ENCODE results near the gene TFIP11.

TFIP11 gene

DNA sequence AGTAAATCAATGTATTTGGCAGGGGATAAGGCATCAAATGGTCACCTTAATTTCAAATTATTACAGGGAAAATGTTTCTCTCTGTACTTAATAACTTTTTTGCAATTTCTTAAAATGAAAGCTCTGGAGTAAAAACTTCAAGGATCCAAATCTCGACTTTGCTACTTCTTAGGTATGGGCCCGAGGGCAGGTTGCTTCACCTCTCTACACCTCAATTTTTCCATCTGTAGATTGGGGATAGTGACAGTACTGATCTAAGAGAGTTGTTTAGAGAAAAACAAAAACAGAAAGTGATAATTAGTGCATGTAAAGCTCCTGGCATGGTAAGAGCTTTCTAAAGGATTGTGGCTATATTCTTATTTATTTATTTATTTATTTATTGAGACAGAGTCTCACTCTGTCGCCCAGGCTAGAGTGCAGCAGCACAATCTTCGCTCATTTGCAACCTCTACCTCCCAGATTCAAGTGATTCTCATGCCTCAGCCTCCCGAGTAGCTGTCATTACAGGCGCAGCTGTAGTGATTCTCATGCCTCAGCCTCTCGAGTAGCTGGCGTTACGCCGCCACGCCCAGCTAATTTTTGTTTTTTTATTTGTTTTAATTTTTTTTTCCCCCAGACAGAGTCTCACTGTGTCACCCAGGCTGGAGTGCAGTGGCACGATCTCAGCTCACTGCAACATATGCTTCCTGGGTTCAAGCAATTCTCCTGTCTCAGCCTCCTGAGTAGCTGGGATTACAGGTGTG, 2.3 kb upstream of the TFIP11 start:
- Histone ChIP-seq H3K9ac (ENCODE audit: low read length) (no peak overlapping the region), H4K8ac (ENCODE audit: low read length) (no peak overlapping the region), H2BK12ac (ENCODE audit: low read length in 2 of 2) (no peak overlapping the region), H4K91ac (ENCODE audit: low read length) (no peak overlapping the region), H3K36me3 (ENCODE audit: control insufficient read depth in 1 of 2, insufficient read depth in 2 of 2, low read depth in 1 of 2, low read length in 2 of 2) (peaks cover 6 to 12% of the 10 kb centered on the region in 2 experiments), H3K4me2 (ENCODE audit: low read length, poor library complexity, severe bottlenecking) (no peak overlapping the region), H3K27me3 (ENCODE audit: control insufficient read depth in 1 of 2, insufficient read depth in 1 of 2, low read length in 2 of 2) (no peaks in the 10 kb centered on the region), H3K4ac (ENCODE audit: low read depth in 1 of 2, low read length in 2 of 2) (no peak overlapping the region), H2BK15ac (ENCODE audit: low read depth, poor library complexity, severe bottlenecking) (no peak overlapping the region), H3K14ac (ENCODE audit: low read length in 2 of 2) (no peak overlapping the region), H3K27ac (ENCODE audit: low read length, poor library complexity, severe bottlenecking) (no peak overlapping the region), H3K4me1 (ENCODE audit: control insufficient read depth, insufficient read depth, low read depth, low read length) (peaks cover 3% of the 10 kb centered on the region), H3K23ac (ENCODE audit: low read length in 2 of 2) (no peak overlapping the region), H2BK5ac (ENCODE audit: low read depth, low read length, poor library complexity, severe bottlenecking) (no peak overlapping the region), H3K9me3 (ENCODE audit: control insufficient read depth, low read length) (no peaks in the 10 kb centered on the region), H3K18ac (ENCODE audit: low read depth in 1 of 2, low read length in 2 of 2) (no peak overlapping the region), H3K79me1 (replicated peaks; ENCODE audit: low read length, poor library complexity, severe bottlenecking) (peaks cover 22% of the 10 kb centered on the region), H2BK120ac (ENCODE audit: low read depth, low read length) (no peak overlapping the region), H2AFZ (ENCODE audit: low read depth, low read length) (no peak overlapping the region), H3K4me3 (ENCODE audit: insufficient read depth in 1 of 2, low read depth in 1 of 2, low read length in 2 of 2) (no peak overlapping the region), H2AK5ac (ENCODE audit: low read length, severe bottlenecking) (no peak overlapping the region)
- DNase-seq, result no peak
- WGBS, result 95% methylated on average over 11 of the region's 12 CpGs

DNA sequence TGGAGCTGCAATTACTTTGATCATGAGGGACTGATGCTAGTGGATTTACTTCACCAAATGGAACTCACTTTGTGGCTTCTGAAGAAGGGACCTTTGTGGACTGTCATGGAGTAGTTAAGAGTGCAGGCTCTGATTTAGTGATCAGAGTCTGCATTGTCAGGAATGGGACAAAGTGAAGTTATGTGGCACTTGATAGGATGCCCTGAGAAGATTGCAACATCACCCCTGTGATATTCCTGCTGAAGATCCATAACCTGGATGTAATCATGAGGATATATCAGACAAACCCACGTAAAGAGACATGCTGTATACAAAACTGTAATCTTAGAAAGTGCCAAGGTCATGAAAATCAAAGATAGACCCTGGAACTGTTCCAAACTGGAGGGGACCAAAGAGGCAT, 1.6 kb upstream of the TFIP11 start:
- Histone ChIP-seq H3K27me3 (ENCODE audit: control insufficient read depth in 1 of 2, insufficient read depth in 1 of 2, low read length in 2 of 2) (no peaks in the 10 kb centered on the region), H3K9me3 (ENCODE audit: control insufficient read depth, low read length) (no peaks in the 10 kb centered on the region), H2BK120ac (ENCODE audit: low read depth, low read length) (no peak overlapping the region), H4K91ac (ENCODE audit: low read length) (no peak overlapping the region), H3K36me3 (ENCODE audit: control insufficient read depth in 1 of 2, insufficient read depth in 2 of 2, low read depth in 1 of 2, low read length in 2 of 2) (peaks cover 12 to 20% of the 10 kb centered on the region in 2 experiments), H3K23ac (ENCODE audit: low read length in 2 of 2) (no peak overlapping the region), H3K4me1 (ENCODE audit: control insufficient read depth, insufficient read depth, low read depth, low read length) (peaks cover 3% of the 10 kb centered on the region), H2BK12ac (ENCODE audit: low read length in 2 of 2) (no peak overlapping the region), H3K9ac (ENCODE audit: low read length) (peak overlapping the region; percentile 92), H2BK15ac (ENCODE audit: low read depth, poor library complexity, severe bottlenecking) (no peak overlapping the region), H2AFZ (ENCODE audit: low read depth, low read length) (no peak overlapping the region), H3K18ac (ENCODE audit: low read depth in 1 of 2, low read length in 2 of 2) (no peak overlapping the region), H3K4me2 (ENCODE audit: low read length, poor library complexity, severe bottlenecking) (no peak overlapping the region), H3K27ac (ENCODE audit: low read length, poor library complexity, severe bottlenecking) (no peak overlapping the region), H2BK5ac (ENCODE audit: low read depth, low read length, poor library complexity, severe bottlenecking) (no peak overlapping the region), H3K4me3 (ENCODE audit: insufficient read depth in 1 of 2, low read depth in 1 of 2, low read length in 2 of 2) (peak overlapping the region in 1 of 2 experiments; percentile 88), H2AK5ac (ENCODE audit: low read length, severe bottlenecking) (no peak overlapping the region), H3K79me1 (replicated peaks; ENCODE audit: low read length, poor library complexity, severe bottlenecking) (peaks cover 26% of the 10 kb centered on the region), H3K14ac (ENCODE audit: low read length in 2 of 2) (no peak overlapping the region), H4K8ac (ENCODE audit: low read length) (no peak overlapping the region), H3K4ac (ENCODE audit: low read depth in 1 of 2, low read length in 2 of 2) (no peak overlapping the region)
- 100% methylated on average over 1 of the region's 1 CpG for WGBS
- no peak for DNase-seq

DNA sequence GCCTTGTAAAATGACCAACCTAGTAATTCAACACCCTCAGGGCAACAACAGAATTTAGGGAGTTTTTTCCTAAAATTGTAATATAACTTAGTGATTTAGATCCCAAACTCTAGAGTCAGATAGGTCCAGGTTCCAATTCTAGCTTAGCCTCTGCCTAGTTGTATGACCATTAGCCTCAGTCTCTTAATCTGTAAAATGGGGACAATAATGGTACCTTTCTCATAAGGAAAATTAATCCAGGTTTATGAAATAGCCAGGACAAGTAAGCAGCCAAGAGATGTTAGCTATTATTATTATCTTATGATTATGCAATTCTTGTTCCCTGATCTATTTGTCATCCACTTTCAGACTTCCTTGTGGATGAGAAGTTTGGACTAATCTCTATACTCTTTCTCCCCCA, 4.1 kb downstream of the TFIP11 start:
- H2AK5ac ChIP-seq (ENCODE audit: low read length, severe bottlenecking), result no peak overlapping the region
- no peak overlapping the region for H4K8ac ChIP-seq (ENCODE audit: low read length)
- no peak overlapping the region for H3K27ac ChIP-seq (ENCODE audit: low read length, poor library complexity, severe bottlenecking)
- H2BK12ac ChIP-seq (ENCODE audit: low read length in 2 of 2), result no peak overlapping the region
- H2BK120ac ChIP-seq (ENCODE audit: low read depth, low read length), result no peak overlapping the region
- no peak overlapping the region for H3K23ac ChIP-seq (ENCODE audit: low read length in 2 of 2)
- DNase-seq, result no peak
- H2BK15ac ChIP-seq (ENCODE audit: low read depth, poor library complexity, severe bottlenecking), result no peak overlapping the region
- H2BK5ac ChIP-seq (ENCODE audit: low read depth, low read length, poor library complexity, severe bottlenecking), result no peak overlapping the region
- no peaks in the 10 kb centered on the region for H3K27me3 ChIP-seq (ENCODE audit: control insufficient read depth in 1 of 2, insufficient read depth in 1 of 2, low read length in 2 of 2)
- H3K18ac ChIP-seq (ENCODE audit: low read depth in 1 of 2, low read length in 2 of 2), result no peak overlapping the region
- peaks cover 3% of the 10 kb centered on the region for H3K4me1 ChIP-seq (ENCODE audit: control insufficient read depth, insufficient read depth, low read depth, low read length)
- no peak overlapping the region for H3K4me3 ChIP-seq (ENCODE audit: insufficient read depth in 1 of 2, low read depth in 1 of 2, low read length in 2 of 2)
- H3K36me3 ChIP-seq (ENCODE audit: control insufficient read depth in 1 of 2, insufficient read depth in 2 of 2, low read depth in 1 of 2, low read length in 2 of 2), result peaks cover 45 to 75% of the 10 kb centered on the region in 2 experiments
- H4K91ac ChIP-seq (ENCODE audit: low read length), result no peak overlapping the region
- no peak overlapping the region for H3K4ac ChIP-seq (ENCODE audit: low read depth in 1 of 2, low read length in 2 of 2)
- H3K9me3 ChIP-seq (ENCODE audit: control insufficient read depth, low read length), result no peaks in the 10 kb centered on the region
- no peak overlapping the region for H3K4me2 ChIP-seq (ENCODE audit: low read length, poor library complexity, severe bottlenecking)
- H3K9ac ChIP-seq (ENCODE audit: low read length), result no peak overlapping the region
- H3K14ac ChIP-seq (ENCODE audit: low read length in 2 of 2), result no peak overlapping the region
- peaks cover 28% of the 10 kb centered on the region for H3K79me1 ChIP-seq (replicated peaks; ENCODE audit: low read length, poor library complexity, severe bottlenecking)
- no peak overlapping the region for H2AFZ ChIP-seq (ENCODE audit: low read depth, low read length)

DNA sequence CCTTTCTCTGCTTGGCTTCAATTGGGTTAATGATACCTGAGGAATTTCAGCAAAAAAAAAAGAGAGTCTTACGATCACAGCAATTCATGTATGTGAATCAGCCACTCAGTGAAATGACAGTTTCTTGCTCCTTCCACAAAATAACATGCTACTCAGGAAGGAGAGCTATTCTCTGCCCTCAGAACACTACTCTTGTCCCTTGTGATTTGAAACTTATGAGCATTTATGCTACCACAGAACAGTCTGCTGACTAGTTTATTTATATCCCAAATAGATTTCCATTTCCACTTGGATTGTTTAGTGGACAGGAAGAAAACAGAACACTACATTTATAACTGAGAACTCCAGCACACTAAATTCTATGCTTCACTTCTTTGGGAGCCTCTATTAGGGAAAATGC, 8.5 kb downstream of the TFIP11 start:
- Histone ChIP-seq H3K4me3 (ENCODE audit: insufficient read depth in 1 of 2, low read depth in 1 of 2, low read length in 2 of 2) (no peak overlapping the region), H3K4ac (ENCODE audit: low read depth in 1 of 2, low read length in 2 of 2) (no peak overlapping the region), H2BK15ac (ENCODE audit: low read depth, poor library complexity, severe bottlenecking) (no peak overlapping the region), H3K36me3 (ENCODE audit: control insufficient read depth in 1 of 2, insufficient read depth in 2 of 2, low read depth in 1 of 2, low read length in 2 of 2) (peaks cover 53 to 97% of the 10 kb centered on the region in 2 experiments), H2BK5ac (ENCODE audit: low read depth, low read length, poor library complexity, severe bottlenecking) (no peak overlapping the region), H3K14ac (ENCODE audit: low read length in 2 of 2) (no peak overlapping the region), H3K27ac (ENCODE audit: low read length, poor library complexity, severe bottlenecking) (no peak overlapping the region), H4K91ac (ENCODE audit: low read length) (no peak overlapping the region), H3K27me3 (ENCODE audit: control insufficient read depth in 1 of 2, insufficient read depth in 1 of 2, low read length in 2 of 2) (no peaks in the 10 kb centered on the region), H2BK120ac (ENCODE audit: low read depth, low read length) (no peak overlapping the region), H3K79me1 (replicated peaks; ENCODE audit: low read length, poor library complexity, severe bottlenecking) (peaks cover 20% of the 10 kb centered on the region), H4K8ac (ENCODE audit: low read length) (no peak overlapping the region), H3K18ac (ENCODE audit: low read depth in 1 of 2, low read length in 2 of 2) (no peak overlapping the region), H3K23ac (ENCODE audit: low read length in 2 of 2) (no peak overlapping the region), H3K9ac (ENCODE audit: low read length) (no peak overlapping the region), H2AK5ac (ENCODE audit: low read length, severe bottlenecking) (no peak overlapping the region), H2BK12ac (ENCODE audit: low read length in 2 of 2) (no peak overlapping the region), H2AFZ (ENCODE audit: low read depth, low read length) (no peak overlapping the region), H3K4me2 (ENCODE audit: low read length, poor library complexity, severe bottlenecking) (no peak overlapping the region), H3K4me1 (ENCODE audit: control insufficient read depth, insufficient read depth, low read depth, low read length) (no peaks in the 10 kb centered on the region), H3K9me3 (ENCODE audit: control insufficient read depth, low read length) (no peaks in the 10 kb centered on the region)
- DNase-seq, result no peak
- 91% methylated on average over 1 of the region's 1 CpG for whole genome bisulfite sequencing
